Liver (tissue), 9 donors: ENCODE data around the gene NF2. TPM values are rescaled to one million over a fixed set of nuclear protein-coding genes. Genes with fewer than 3 reads are reported as not detected.

ENCODE experiments used
- DNase-seq: peaks from one replicate; pipeline ENCODE4 v3.0.0-alpha.2; 2017; ENCODE audit warnings: low spot score
- H3K27ac ChIP-seq, 2 donors: one replicate each; pipeline ENCODE4 v1.7.0; 2013; ENCODE audit warnings: inconsistent platforms in 2 of 2, low read length in 2 of 2, control low read depth in 1 of 2, low read depth in 1 of 2, mild to moderate bottlenecking in 1 of 2
- H3K27me3 ChIP-seq, 4 donors: one replicate each; pipeline versions ENCODE4 v1.6.1 to v1.7.0; 2013; ENCODE audit warnings: low read length in 3 of 4, inconsistent platforms in 1 of 4, mild to moderate bottlenecking in 1 of 4, moderate library complexity in 1 of 4; ENCODE audit not compliant: control insufficient read depth in 4 of 4, insufficient read depth in 4 of 4
- H3K36me3 ChIP-seq, 4 donors: one replicate each; pipeline versions ENCODE4 v1.6.1 to v1.7.0; 2013; ENCODE audit warnings: low read length in 3 of 4, mild to moderate bottlenecking in 3 of 4, low read depth in 1 of 4, moderate library complexity in 1 of 4; ENCODE audit not compliant: control insufficient read depth in 4 of 4, insufficient read depth in 3 of 4
- H3K4me1 ChIP-seq, 4 donors: one replicate each; pipeline versions ENCODE4 v1.6.1 to v1.7.0; 2013; ENCODE audit warnings: low read length in 3 of 4, mild to moderate bottlenecking in 3 of 4, moderate library complexity in 1 of 4; ENCODE audit not compliant: control insufficient read depth in 4 of 4, insufficient read depth in 4 of 4
- H3K4me3 ChIP-seq, 3 donors: one replicate each; pipeline versions ENCODE4 v1.6.1 to v1.7.0; 2013; ENCODE audit warnings: low read length in 3 of 3, control low read depth in 1 of 3, low read depth in 1 of 3, mild to moderate bottlenecking in 1 of 3
- H3K9ac ChIP-seq, 2 donors: one replicate each; pipeline ENCODE4 v1.7.0; 2013; ENCODE audit warnings: low read length in 2 of 2, mild to moderate bottlenecking in 2 of 2, moderate library complexity in 2 of 2, control low read depth in 1 of 2, low read depth in 1 of 2
- H3K9me3 ChIP-seq, 4 donors: one replicate each; pipeline versions ENCODE4 v1.6.1 to v1.7.0; 2013; ENCODE audit warnings: low read length in 3 of 4; ENCODE audit not compliant: control insufficient read depth in 4 of 4
- EGR1 ChIP-seq, 2 donors: IDR thresholded peaks; 2 replicates each; pipeline ENCODE4 v1.6.1; 2016 to 2018; ENCODE audit warnings: antibody characterized with exemption in 2 of 2, low read depth in 2 of 2
- FOXA1 ChIP-seq: IDR thresholded peaks from 2 replicates; pipeline ENCODE4 v1.6.1; 2016; ENCODE audit warnings: antibody characterized with exemption
- FOXA2 ChIP-seq: IDR thresholded peaks from 2 replicates; pipeline ENCODE4 v1.6.1; 2016; ENCODE audit warnings: antibody characterized with exemption
- GABPA ChIP-seq, 2 donors: IDR thresholded peaks in 1 of 2; conservative IDR thresholded peaks in 1 of 2; 2 replicates each; pipeline ENCODE4 v1.6.1; 2016; ENCODE audit warnings: antibody characterized with exemption in 2 of 2, mild to moderate bottlenecking in 1 of 2, moderate library complexity in 1 of 2
- HNF4A ChIP-seq, 2 donors: conservative IDR thresholded peaks; 2 replicates each; pipeline ENCODE4 v1.6.1; 2016; ENCODE audit warnings: antibody characterized with exemption in 2 of 2, mild to moderate bottlenecking in 2 of 2
- HNF4G ChIP-seq: IDR thresholded peaks from 2 replicates; pipeline ENCODE4 v1.6.1; 2016; ENCODE audit warnings: antibody characterized with exemption
- JUND ChIP-seq, 2 donors: IDR thresholded peaks; 2 replicates each; pipeline ENCODE4 v1.6.1; 2016; ENCODE audit warnings: antibody characterized with exemption in 2 of 2
- NR2F2 ChIP-seq: IDR thresholded peaks from 2 replicates; pipeline ENCODE4 v1.6.1; 2016; ENCODE audit warnings: antibody characterized with exemption
- RAD21 ChIP-seq, 2 donors: IDR thresholded peaks; 2 replicates each; pipeline ENCODE4 v1.6.1; 2016; ENCODE audit warnings: antibody characterized with exemption in 2 of 2, mild to moderate bottlenecking in 2 of 2
- RXRA ChIP-seq, 2 donors: IDR thresholded peaks; 2 replicates each; pipeline ENCODE4 v1.6.1; 2017 to 2018; ENCODE audit warnings: antibody characterized with exemption in 2 of 2, mild to moderate bottlenecking in 1 of 2
- SP1 ChIP-seq: IDR thresholded peaks from 2 replicates; pipeline ENCODE4 v1.6.1; 2018; ENCODE audit warnings: antibody characterized with exemption, mild to moderate bottlenecking
- TAF1 ChIP-seq: conservative IDR thresholded peaks from 2 replicates; pipeline ENCODE4 v1.6.1; 2016; ENCODE audit warnings: antibody characterized with exemption, mild to moderate bottlenecking
- YY1 ChIP-seq: IDR thresholded peaks from 2 replicates; pipeline ENCODE4 v1.6.1; 2016; ENCODE audit warnings: antibody characterized with exemption, mild to moderate bottlenecking
- WGBS: extraction: QIAGEN DNeasy Blood & Tissue Kit; methylation state at CpG from one replicate; pipeline ENCODE4 v1.1.7; 2013; 5-methylcytosine and 5-hydroxymethylcytosine counted together
- polyA plus RNA-seq, 2 donors: library from polyadenylated mRNA; stranded (reverse) in 1 of 2; unstranded in 1 of 2; fragments of 200-250 nt in 1 of 2; fragments of >200 nt in 1 of 2; fragmentation: Nextera tagmentation in 1 of 2; extraction: Ambion mirVana in 1 of 2; gene quantifications; one replicate each; pipeline versions ENCODE4 v1.2.1 to v1.2.3, GENCODE V29; 2013 to 2015
- total RNA-seq, 2 donors: library from RNA; depleted of rRNA; stranded (reverse); fragments of >200 nt; gene quantifications; one replicate each; pipeline ENCODE4 v1.2.3, GENCODE V29; 2014
- TF ChIP-seq, protein P1 (sequence below): IDR thresholded peaks from 2 replicates; pipeline ENCODE4 v1.6.1; 2016; ENCODE audit warnings: antibody characterized with exemption
- TF ChIP-seq, protein P2 (sequence below): IDR thresholded peaks from 2 replicates; pipeline ENCODE4 v1.6.1; 2016; ENCODE audit warnings: antibody characterized with exemption
- TF ChIP-seq, protein P3 (sequence below): IDR thresholded peaks from 2 replicates; pipeline ENCODE4 v1.6.1; 2016; ENCODE audit warnings: antibody characterized with exemption
- TF ChIP-seq, protein P4 (sequence below): IDR thresholded peaks from 2 replicates; pipeline ENCODE4 v1.6.1; 2016; ENCODE audit warnings: antibody characterized with exemption, mild to moderate bottlenecking
- TF ChIP-seq, protein P5 (sequence below): fragments of 150-350 bp; IDR thresholded peaks from 2 replicates; pipeline ENCODE4 v1.5.1; 2017; ENCODE audit warnings: improper control_type of control experiment, low read depth, low read length; ENCODE audit not compliant: missing input control
- donor health status: healthy.
- donor health status: healthy.
- donor health status: healthy.
- donor health status: healthy.
- donor health status: healthy.

The NF2 gene
- total and polyA plus RNA-seq, 4 donors: 6.2 to 25.2 (median 11.2) TPM

DNA sequence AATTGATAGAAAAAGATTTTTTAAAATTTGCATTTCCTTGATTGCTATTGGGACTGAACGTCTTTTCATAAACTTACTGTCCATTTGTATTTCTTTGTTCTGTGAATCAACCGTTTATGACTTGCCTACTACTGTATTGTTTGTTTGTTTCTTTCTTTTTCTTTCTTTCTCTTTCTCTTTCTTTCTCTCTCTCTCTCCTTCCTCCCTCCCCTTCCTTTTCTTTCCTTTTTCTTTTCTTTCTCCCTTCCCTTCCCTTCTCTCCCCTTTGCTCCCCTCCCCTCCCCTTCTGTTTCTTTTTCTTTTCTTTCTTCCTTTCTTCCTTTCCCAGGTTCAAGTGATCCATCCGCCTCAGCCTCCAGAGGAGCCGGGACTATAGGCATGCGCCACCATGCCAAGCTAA lies 46.9 kb downstream of the NF2 start:
- TF ChIP-seq, protein P1, sequence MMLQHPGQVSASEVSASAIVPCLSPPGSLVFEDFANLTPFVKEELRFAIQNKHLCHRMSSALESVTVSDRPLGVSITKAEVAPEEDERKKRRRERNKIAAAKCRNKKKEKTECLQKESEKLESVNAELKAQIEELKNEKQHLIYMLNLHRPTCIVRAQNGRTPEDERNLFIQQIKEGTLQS: no peak
- TF ChIP-seq, protein P2, sequence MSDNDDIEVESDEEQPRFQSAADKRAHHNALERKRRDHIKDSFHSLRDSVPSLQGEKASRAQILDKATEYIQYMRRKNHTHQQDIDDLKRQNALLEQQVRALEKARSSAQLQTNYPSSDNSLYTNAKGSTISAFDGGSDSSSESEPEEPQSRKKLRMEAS: no peak
- TF ChIP-seq FOXA1 (no peak), RAD21 (IDR thresholded peaks at IDR 0.05) (no peak), FOXA2 (no peak), HNF4A (conservative IDR thresholded peaks at IDR 0.05) (no peak)
- Histone ChIP-seq H3K9me3 (no peaks in the 10 kb centered on the region), H3K36me3 (peaks cover 0 to 9% (median under 1%) of the 10 kb centered on the region in 4 donors)

DNA sequence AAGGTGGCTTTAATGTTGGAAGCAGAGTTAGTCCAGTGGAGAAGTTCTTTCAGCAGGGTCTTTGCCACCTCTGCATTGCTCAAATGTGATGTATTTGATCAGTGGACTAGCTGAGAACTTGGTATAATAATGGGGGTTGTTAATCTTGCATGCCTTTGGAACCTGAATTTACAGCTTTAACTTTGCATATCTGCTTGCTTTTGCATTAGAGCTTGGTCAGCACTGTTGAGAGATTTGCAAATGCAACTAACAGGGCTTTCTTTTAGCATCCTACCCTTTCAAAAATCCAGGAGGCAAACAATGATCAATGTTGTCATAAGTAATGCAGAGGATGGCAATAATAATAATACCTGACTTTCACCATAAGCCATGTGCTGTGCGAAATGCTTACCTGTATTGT lies 48.2 kb downstream of the NF2 start:
- no peak for DNase-seq
- no peak overlapping the region for H3K9ac ChIP-seq
- peaks cover 0 to 8% (median under 1%) of the 10 kb centered on the region in 4 donors for H3K36me3 ChIP-seq
- no peaks in the 10 kb centered on the region for H3K9me3 ChIP-seq
- H3K27ac ChIP-seq: no peak overlapping the region
- peaks cover 0 to 7% (median 3%) of the 10 kb centered on the region in 4 donors for H3K4me1 ChIP-seq
- TF ChIP-seq RAD21 (IDR thresholded peaks at IDR 0.05) (no peak), EGR1 (IDR thresholded peaks at IDR 0.05; ENCODE audit: low read depth in 2 of 2) (no peak)
- H3K4me3 ChIP-seq: no peak overlapping the region
- 98% methylated on average over 1 of the region's 1 CpG for WGBS
- no peaks in the 10 kb centered on the region for H3K27me3 ChIP-seq

More for the DNA sequence above, 46.9 kb downstream of the NF2 start:
- no peak overlapping the region for H3K27ac ChIP-seq
- no peak overlapping the region for H3K4me3 ChIP-seq
- H3K9ac ChIP-seq: no peak overlapping the region
- H3K27me3 ChIP-seq: no peaks in the 10 kb centered on the region
- WGBS: 95% methylated on average over 5 of the region's 5 CpGs
- DNase-seq: no peak
- H3K4me1 ChIP-seq: peaks cover 0 to 7% (median 3%) of the 10 kb centered on the region in 4 donors

DNA sequence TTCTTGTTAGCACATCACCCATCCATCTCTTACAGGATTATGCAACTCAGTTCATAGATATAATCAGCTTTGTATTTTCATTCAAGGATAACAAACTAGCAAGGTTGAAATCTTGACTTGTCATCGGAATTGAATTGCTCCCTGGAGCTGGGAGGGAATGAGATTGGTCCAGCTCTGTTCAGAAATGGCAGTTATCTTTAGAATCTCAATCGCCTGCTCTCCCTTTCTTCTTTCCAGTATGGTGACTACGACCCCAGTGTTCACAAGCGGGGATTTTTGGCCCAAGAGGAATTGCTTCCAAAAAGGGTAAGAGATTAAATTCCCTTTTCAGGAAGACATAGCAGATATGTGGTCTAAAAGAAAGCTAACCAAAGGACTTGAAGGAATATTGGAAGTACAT lies 51.0 kb downstream of the NF2 start:
- TF ChIP-seq GABPA (IDR thresholded peaks at IDR 0.05 in 1 of 2, conservative IDR thresholded peaks at IDR 0.05 in 1 of 2): no peak
- TF ChIP-seq, protein P1: no peak
- no peak for TF ChIP-seq EGR1 (IDR thresholded peaks at IDR 0.05; ENCODE audit: low read depth in 2 of 2)
- TF ChIP-seq TAF1: no peak
- TF ChIP-seq, protein P3, sequence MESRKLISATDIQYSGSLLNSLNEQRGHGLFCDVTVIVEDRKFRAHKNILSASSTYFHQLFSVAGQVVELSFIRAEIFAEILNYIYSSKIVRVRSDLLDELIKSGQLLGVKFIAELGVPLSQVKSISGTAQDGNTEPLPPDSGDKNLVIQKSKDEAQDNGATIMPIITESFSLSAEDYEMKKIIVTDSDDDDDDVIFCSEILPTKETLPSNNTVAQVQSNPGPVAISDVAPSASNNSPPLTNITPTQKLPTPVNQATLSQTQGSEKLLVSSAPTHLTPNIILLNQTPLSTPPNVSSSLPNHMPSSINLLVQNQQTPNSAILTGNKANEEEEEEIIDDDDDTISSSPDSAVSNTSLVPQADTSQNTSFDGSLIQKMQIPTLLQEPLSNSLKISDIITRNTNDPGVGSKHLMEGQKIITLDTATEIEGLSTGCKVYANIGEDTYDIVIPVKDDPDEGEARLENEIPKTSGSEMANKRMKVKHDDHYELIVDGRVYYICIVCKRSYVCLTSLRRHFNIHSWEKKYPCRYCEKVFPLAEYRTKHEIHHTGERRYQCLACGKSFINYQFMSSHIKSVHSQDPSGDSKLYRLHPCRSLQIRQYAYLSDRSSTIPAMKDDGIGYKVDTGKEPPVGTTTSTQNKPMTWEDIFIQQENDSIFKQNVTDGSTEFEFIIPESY: no peak
- TF ChIP-seq HNF4A (conservative IDR thresholded peaks at IDR 0.05): no peak
- TF ChIP-seq FOXA2: no peak
- no peak for TF ChIP-seq JUND (IDR thresholded peaks at IDR 0.05)
- no peak for TF ChIP-seq RAD21 (IDR thresholded peaks at IDR 0.05)
- TF ChIP-seq, protein P4, sequence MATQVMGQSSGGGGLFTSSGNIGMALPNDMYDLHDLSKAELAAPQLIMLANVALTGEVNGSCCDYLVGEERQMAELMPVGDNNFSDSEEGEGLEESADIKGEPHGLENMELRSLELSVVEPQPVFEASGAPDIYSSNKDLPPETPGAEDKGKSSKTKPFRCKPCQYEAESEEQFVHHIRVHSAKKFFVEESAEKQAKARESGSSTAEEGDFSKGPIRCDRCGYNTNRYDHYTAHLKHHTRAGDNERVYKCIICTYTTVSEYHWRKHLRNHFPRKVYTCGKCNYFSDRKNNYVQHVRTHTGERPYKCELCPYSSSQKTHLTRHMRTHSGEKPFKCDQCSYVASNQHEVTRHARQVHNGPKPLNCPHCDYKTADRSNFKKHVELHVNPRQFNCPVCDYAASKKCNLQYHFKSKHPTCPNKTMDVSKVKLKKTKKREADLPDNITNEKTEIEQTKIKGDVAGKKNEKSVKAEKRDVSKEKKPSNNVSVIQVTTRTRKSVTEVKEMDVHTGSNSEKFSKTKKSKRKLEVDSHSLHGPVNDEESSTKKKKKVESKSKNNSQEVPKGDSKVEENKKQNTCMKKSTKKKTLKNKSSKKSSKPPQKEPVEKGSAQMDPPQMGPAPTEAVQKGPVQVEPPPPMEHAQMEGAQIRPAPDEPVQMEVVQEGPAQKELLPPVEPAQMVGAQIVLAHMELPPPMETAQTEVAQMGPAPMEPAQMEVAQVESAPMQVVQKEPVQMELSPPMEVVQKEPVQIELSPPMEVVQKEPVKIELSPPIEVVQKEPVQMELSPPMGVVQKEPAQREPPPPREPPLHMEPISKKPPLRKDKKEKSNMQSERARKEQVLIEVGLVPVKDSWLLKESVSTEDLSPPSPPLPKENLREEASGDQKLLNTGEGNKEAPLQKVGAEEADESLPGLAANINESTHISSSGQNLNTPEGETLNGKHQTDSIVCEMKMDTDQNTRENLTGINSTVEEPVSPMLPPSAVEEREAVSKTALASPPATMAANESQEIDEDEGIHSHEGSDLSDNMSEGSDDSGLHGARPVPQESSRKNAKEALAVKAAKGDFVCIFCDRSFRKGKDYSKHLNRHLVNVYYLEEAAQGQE: no peak
- no peak for TF ChIP-seq RXRA (IDR thresholded peaks at IDR 0.05)
- TF ChIP-seq, protein P5, sequence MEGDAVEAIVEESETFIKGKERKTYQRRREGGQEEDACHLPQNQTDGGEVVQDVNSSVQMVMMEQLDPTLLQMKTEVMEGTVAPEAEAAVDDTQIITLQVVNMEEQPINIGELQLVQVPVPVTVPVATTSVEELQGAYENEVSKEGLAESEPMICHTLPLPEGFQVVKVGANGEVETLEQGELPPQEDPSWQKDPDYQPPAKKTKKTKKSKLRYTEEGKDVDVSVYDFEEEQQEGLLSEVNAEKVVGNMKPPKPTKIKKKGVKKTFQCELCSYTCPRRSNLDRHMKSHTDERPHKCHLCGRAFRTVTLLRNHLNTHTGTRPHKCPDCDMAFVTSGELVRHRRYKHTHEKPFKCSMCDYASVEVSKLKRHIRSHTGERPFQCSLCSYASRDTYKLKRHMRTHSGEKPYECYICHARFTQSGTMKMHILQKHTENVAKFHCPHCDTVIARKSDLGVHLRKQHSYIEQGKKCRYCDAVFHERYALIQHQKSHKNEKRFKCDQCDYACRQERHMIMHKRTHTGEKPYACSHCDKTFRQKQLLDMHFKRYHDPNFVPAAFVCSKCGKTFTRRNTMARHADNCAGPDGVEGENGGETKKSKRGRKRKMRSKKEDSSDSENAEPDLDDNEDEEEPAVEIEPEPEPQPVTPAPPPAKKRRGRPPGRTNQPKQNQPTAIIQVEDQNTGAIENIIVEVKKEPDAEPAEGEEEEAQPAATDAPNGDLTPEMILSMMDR: no peak
- no peak for TF ChIP-seq HNF4G
- no peak for TF ChIP-seq FOXA1
- no peak for TF ChIP-seq SP1
- no peak for TF ChIP-seq NR2F2
- TF ChIP-seq, protein P2: no peak
- no peak for TF ChIP-seq YY1
- DNase-seq: no peak
- 98% methylated on average over 4 of the region's 4 CpGs for WGBS

More for the DNA sequence above, 51.0 kb downstream of the NF2 start:
- Histone ChIP-seq H3K9me3 (no peaks in the 10 kb centered on the region), H3K27me3 (no peaks in the 10 kb centered on the region), H3K9ac (no peak overlapping the region), H3K27ac (no peak overlapping the region), H3K36me3 (peaks cover 2 to 19% (median 9%) of the 10 kb centered on the region in 4 donors), H3K4me1 (no peaks in the 10 kb centered on the region), H3K4me3 (no peak overlapping the region)
